Measurements from ENCODE around the gene UBE2J2. TPM values are rescaled to one million over a fixed set of nuclear protein-coding genes. Genes with fewer than 3 reads are reported as not detected.

The UBE2J2 gene
- polyA plus RNA-seq, 1 of the 3 experiments (the other 2 are of a cell fraction): 47.5 TPM

DNA sequence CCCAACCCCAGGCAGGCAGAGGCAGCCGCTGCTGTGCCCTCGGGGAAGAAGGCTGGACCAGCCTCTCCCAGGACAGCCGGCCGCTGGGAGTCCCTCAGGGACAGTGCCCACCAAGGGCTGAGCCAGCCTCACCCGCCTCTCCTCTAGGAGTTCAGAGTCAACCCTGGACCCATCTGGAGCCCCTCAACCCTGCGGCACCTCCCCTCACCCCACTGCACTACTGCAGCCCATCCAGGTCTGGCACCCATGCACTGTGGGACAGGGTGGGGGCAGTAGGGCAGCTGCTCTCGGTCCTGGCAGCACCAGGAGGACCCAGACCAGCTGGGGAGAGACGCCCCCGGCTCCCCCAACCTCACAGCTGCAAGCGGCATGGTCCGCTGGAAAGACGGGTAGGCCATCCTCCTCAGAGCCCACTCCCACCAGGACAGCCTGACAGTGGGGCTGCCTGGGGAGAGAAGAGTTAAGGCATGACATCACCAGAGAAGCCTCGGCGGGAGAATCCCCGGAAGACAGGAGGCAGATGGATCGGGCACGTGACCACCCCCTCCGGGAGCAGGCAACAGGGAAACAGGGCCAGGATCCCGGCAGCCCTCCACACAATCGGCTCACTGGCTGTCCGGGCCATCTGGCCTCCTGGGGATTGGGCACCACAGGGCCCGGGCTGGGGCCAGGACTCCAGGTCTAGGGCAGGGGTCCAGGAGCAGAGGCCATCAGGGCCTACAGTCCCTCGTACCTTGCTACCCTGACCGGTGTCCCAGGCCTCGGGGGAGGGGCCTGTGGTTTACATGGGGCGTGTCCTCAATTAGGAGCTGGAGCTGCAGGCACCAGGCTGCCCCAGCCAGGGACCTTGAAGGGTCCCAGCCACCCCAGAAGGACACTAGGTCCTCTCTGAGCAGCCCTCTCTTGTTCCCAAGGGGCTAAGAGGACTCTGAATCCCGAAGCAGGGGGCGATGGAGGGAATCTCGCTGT, 31.0 kb upstream of the UBE2J2 start:
- ChIA-PET POLR2A (interaction anchor here (0.6 to 1.5 kb wide), 2 partner anchors 13 to 70 kb away, joined by 3 to 4 read pairs; partner anchors contain the start of gene AURKAIP1), CTCF (interaction anchor here (0.5 to 3.7 kb wide), 10 partner anchors 13 to 302 kb away, joined by 3 to 44 read pairs (median 3); no protein-coding TSS in a partner anchor)
- WGBS (ENCODE audit: low lambda C conversion rate): 15% methylated on average over 11 of the region's 29 CpGs
- H3K4me2 ChIP-seq: peak overlapping the region; percentile 95
- peaks cover 0 to 3% of the 10 kb centered on the region in 2 experiments for H3K36me3 ChIP-seq (replicated peaks in 1 of 2; ENCODE audit: control insufficient read depth in 1 of 2, insufficient read depth in 2 of 2, low read length in 1 of 2)
- H3K27ac ChIP-seq (ENCODE audit: low read depth in 2 of 2, low read length in 1 of 2): peak overlapping the region; percentile 68 to 97
- no peaks in the 10 kb centered on the region for H3K27me3 ChIP-seq (ENCODE audit: insufficient read depth)
- TF ChIP-seq FOXJ3 (CRISPR knock-in tag; IDR thresholded peaks at IDR 0.05) (0 out of 2 replicates have a peak, but pooled peaks have one; percentile 47), CHD2 (IDR thresholded peaks at IDR 0.05; ENCODE audit: low read length, partially characterized antibody) (peak; percentile 30), TAF1 (IDR thresholded peaks at IDR 0.05; ENCODE audit: borderline replicate concordance, low read depth, low read length) (peak; percentile 30; the same call in 1 of the 2 replicates), MXI1 (IDR thresholded peaks at IDR 0.05; ENCODE audit: low read depth, low read length) (peak; percentile 92), EZH2phosphoT487 (IDR thresholded peaks at IDR 0.05; ENCODE audit: borderline replicate concordance, low read depth) (no peak), NFIC (IDR thresholded peaks at IDR 0.05; ENCODE audit: borderline replicate concordance) (no peak), GABPA (IDR thresholded peaks at IDR 0.05; ENCODE audit: low read depth) (peak; percentile 39; the same call in 1 of the 2 replicates), EP300 (IDR thresholded peaks at IDR 0.05; ENCODE audit: borderline replicate concordance in 1 of 2, low read depth in 1 of 2, low read length in 1 of 2) (peak in 1 of 2 experiments; percentile 54; a peak in 1 of 4 replicates), ELF1 (IDR thresholded peaks at IDR 0.05) (peak; percentile 69), POLR2AphosphoS5 (IDR thresholded peaks at IDR 0.05; ENCODE audit: low read depth, low read length) (no peak), SIN3A (IDR thresholded peaks at IDR 0.05; ENCODE audit: borderline replicate concordance, low read depth, low read length) (no peak; the same call in 1 of the 2 replicates), FOSL2 (IDR thresholded peaks at IDR 0.05; ENCODE audit: borderline replicate concordance, low read depth) (no peak)
- TF ChIP-seq, protein P1, sequence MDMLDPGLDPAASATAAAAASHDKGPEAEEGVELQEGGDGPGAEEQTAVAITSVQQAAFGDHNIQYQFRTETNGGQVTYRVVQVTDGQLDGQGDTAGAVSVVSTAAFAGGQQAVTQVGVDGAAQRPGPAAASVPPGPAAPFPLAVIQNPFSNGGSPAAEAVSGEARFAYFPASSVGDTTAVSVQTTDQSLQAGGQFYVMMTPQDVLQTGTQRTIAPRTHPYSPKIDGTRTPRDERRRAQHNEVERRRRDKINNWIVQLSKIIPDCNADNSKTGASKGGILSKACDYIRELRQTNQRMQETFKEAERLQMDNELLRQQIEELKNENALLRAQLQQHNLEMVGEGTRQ (IDR thresholded peaks at IDR 0.05; ENCODE audit: borderline replicate concordance, low read depth, low read length): peak; percentile 79; the same call in 1 of the 2 replicates
- TF ChIP-seq, protein P2, sequence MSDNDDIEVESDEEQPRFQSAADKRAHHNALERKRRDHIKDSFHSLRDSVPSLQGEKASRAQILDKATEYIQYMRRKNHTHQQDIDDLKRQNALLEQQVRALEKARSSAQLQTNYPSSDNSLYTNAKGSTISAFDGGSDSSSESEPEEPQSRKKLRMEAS (IDR thresholded peaks at IDR 0.05; ENCODE audit: low read depth): peak; percentile 94
- TF ChIP-seq, protein P3, sequence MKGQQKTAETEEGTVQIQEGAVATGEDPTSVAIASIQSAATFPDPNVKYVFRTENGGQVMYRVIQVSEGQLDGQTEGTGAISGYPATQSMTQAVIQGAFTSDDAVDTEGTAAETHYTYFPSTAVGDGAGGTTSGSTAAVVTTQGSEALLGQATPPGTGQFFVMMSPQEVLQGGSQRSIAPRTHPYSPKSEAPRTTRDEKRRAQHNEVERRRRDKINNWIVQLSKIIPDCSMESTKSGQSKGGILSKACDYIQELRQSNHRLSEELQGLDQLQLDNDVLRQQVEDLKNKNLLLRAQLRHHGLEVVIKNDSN (IDR thresholded peaks at IDR 0.05; ENCODE audit: borderline replicate concordance, low read depth): peak; percentile 93
- TF ChIP-seq, protein P4, sequence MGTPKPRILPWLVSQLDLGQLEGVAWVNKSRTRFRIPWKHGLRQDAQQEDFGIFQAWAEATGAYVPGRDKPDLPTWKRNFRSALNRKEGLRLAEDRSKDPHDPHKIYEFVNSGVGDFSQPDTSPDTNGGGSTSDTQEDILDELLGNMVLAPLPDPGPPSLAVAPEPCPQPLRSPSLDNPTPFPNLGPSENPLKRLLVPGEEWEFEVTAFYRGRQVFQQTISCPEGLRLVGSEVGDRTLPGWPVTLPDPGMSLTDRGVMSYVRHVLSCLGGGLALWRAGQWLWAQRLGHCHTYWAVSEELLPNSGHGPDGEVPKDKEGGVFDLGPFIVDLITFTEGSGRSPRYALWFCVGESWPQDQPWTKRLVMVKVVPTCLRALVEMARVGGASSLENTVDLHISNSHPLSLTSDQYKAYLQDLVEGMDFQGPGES (IDR thresholded peaks at IDR 0.05; ENCODE audit: low read depth, low read length): no peak
- peaks cover 11% of the 10 kb centered on the region; the same call in 1 of the 2 replicates for H4K20me1 ChIP-seq (ENCODE audit: insufficient read depth)
- peak; percentile 91 for DNase-seq
- H3K9ac ChIP-seq: peak overlapping the region; percentile 56; the same call in 1 of the 2 replicates
- peak overlapping the region; percentile 36 to 46; a peak in 3 of 4 replicates for H3K4me3 ChIP-seq (ENCODE audit: low read depth in 2 of 2, low read length in 1 of 2)
- H3K79me2 ChIP-seq (ENCODE audit: insufficient read depth): peaks cover 32% of the 10 kb centered on the region
- H2AFZ ChIP-seq (ENCODE audit: low read depth): peak overlapping the region; percentile 63; the same call in 1 of the 2 replicates
- H3F3A ChIP-seq (replicated peaks; ENCODE audit: insufficient read depth): no peaks in the 10 kb centered on the region
- no peaks in the 10 kb centered on the region for H3K9me3 ChIP-seq
- peaks cover 13 to 48% of the 10 kb centered on the region in 2 experiments; a peak in 2 of 4 replicates for H3K4me1 ChIP-seq (ENCODE audit: control insufficient read depth in 1 of 2, insufficient read depth in 2 of 2, low read depth in 1 of 2, low read length in 1 of 2)
- H3K9me2 ChIP-seq: no peaks in the 10 kb centered on the region

Data from SK-N-SH (cell line).